Natural killer cell (primary cell): ENCODE data around the gene APLNR. TPM values are rescaled to one million over a fixed set of nuclear protein-coding genes. Genes with fewer than 3 reads are reported as not detected.

Source experiments
- ATAC-seq, 3 donors: fragments of 150-1000 bp in 2 of 3; fragments of 200-7000 bp in 1 of 3; cut with Tn5 transposase; 1 replicate in 1 of 3; 2 replicates in 2 of 3; pipeline ENCODE4 v1.10.0; 2021; ENCODE audit warnings: mild to moderate bottlenecking in 2 of 3, moderate library complexity in 2 of 3
- DNase-seq, 2 donors: peaks; one replicate each; pipeline versions ENCODE4 v3.0.0 to v3.0.0-alpha.2; 2013 to 2021; ENCODE audit warnings: mixed read lengths in 1 of 2
- H3K27ac ChIP-seq: one replicate; pipeline ENCODE4 v1.5.1; 2013; ENCODE audit warnings: mild to moderate bottlenecking, low read length
- H3K27me3 ChIP-seq: one replicate; pipeline ENCODE4 v1.6.1; 2013; ENCODE audit warnings: low read length; ENCODE audit not compliant: control insufficient read depth, insufficient read depth
- H3K36me3 ChIP-seq: one replicate; pipeline ENCODE4 v1.6.1; 2013; ENCODE audit warnings: low read length; ENCODE audit not compliant: control insufficient read depth, insufficient read depth
- H3K4me1 ChIP-seq: one replicate; pipeline ENCODE4 v1.6.1; 2013; ENCODE audit warnings: low read length; ENCODE audit not compliant: control insufficient read depth, insufficient read depth
- H3K4me3 ChIP-seq: one replicate; pipeline ENCODE4 v1.5.1; 2013; ENCODE audit warnings: low read length
- H3K9me3 ChIP-seq: one replicate; pipeline ENCODE4 v1.6.1; 2013; ENCODE audit warnings: low read length; ENCODE audit not compliant: control insufficient read depth, insufficient read depth
- H3K27ac Mint-ChIP-seq, 2 donors: one replicate each; pipeline ENCODE4 v1.8.0; 2022; ENCODE audit warnings: mild to moderate bottlenecking in 2 of 2, mixed read lengths in 2 of 2, moderate library complexity in 1 of 2
- H3K27me3 Mint-ChIP-seq, 2 donors: one replicate each; pipeline ENCODE4 v1.8.0; 2022; ENCODE audit warnings: low read depth in 2 of 2, mixed read lengths in 2 of 2
- H3K36me3 Mint-ChIP-seq: one replicate; pipeline ENCODE4 v1.8.0; 2022; ENCODE audit warnings: mixed read lengths
- H3K4me1 Mint-ChIP-seq, 2 donors: one replicate each; pipeline ENCODE4 v1.8.0; 2022; ENCODE audit warnings: mixed read lengths in 2 of 2
- H3K4me3 Mint-ChIP-seq: one replicate; pipeline ENCODE4 v1.8.0; 2022; ENCODE audit warnings: mild to moderate bottlenecking, moderate library complexity, mixed read lengths
- H3K9me3 Mint-ChIP-seq, 2 donors: one replicate each; pipeline ENCODE4 v1.8.0; 2022; ENCODE audit warnings: mixed read lengths in 2 of 2
- CTCF ChIP-seq: fragments of 200-600 bp; IDR thresholded peaks from one replicate; pipeline ENCODE4 v1.8.0; 2022; ENCODE audit warnings: antibody characterized with exemption
- WGBS: methylation state at CpG from one replicate; pipeline ENCODE4 v1.1.7; 2013; ENCODE audit warnings: missing lambda C conversion rate; ENCODE audit not compliant: insufficient coverage; 5-methylcytosine and 5-hydroxymethylcytosine counted together
- intact Hi-C: fragments of 100-400 bp; cut with micrococcal nuclease; formaldehyde crosslinking; loops from one replicate; pipeline ENCODE4 v1.14.2; 2022
- total RNA-seq, 4 donors: library from RNA; stranded (reverse); fragments of 120-200 nt in 1 of 4; gene quantifications; one replicate each; pipeline versions ENCODE4 v1.2.3 to v1.2.4, GENCODE V29; 2013 to 2022

APLNR gene
- total RNA-seq, 3 donors from 2014 or later (not counting 1 experiment from before 2014, with no cell fraction given) = 0.07 TPM; not detected in 2

GRCh38 chr11:57262157-57262556 is 25.1 kb upstream of the APLNR start:
- no peaks in the 10 kb centered on the region for H3K36me3 ChIP-seq
- Mint-ChIP-seq H3K4me1 (no peaks in the 10 kb centered on the region), H3K27ac (no peak overlapping the region), H3K27me3 (peaks cover 8 to 15% of the 10 kb centered on the region in 2 donors), H3K36me3 (no peaks in the 10 kb centered on the region), H3K9me3 (no peaks in the 10 kb centered on the region), H3K4me3 (no peak overlapping the region)
- DNase-seq = no peak
- peaks cover 4% of the 10 kb centered on the region for H3K9me3 ChIP-seq
- no peak for TF ChIP-seq CTCF
- no peaks in the 10 kb centered on the region for H3K4me1 ChIP-seq
- no peak overlapping the region for H3K4me3 ChIP-seq
- WGBS = 68% methylated on average over 4 of the region's 4 CpGs
- intact Hi-C loops = no loop called here
- H3K27me3 ChIP-seq = no peaks in the 10 kb centered on the region
- H3K27ac ChIP-seq = no peak overlapping the region
- ATAC-seq = no peak

GRCh38 chr11:57260937-57261783 is 24.1 kb upstream of the APLNR start:
- no peaks in the 10 kb centered on the region for H3K36me3 ChIP-seq
- no peak for DNase-seq
- TF ChIP-seq CTCF = no peak
- no peaks in the 10 kb centered on the region for H3K27me3 ChIP-seq
- peaks cover under 1% of the 10 kb centered on the region for H3K9me3 ChIP-seq
- no peak overlapping the region for H3K4me3 ChIP-seq
- peak in 1 of 3 donors; percentile 21 for ATAC-seq
- no peaks in the 10 kb centered on the region for H3K4me1 ChIP-seq
- Mint-ChIP-seq H3K27me3 (peaks cover 9 to 23% of the 10 kb centered on the region in 2 donors), H3K36me3 (no peaks in the 10 kb centered on the region), H3K4me3 (no peak overlapping the region), H3K4me1 (no peaks in the 10 kb centered on the region), H3K9me3 (no peaks in the 10 kb centered on the region), H3K27ac (no peak overlapping the region)
- WGBS = 48% methylated on average over 5 of the region's 5 CpGs
- no peak overlapping the region for H3K27ac ChIP-seq
- intact Hi-C loops = no loop called here

GRCh38 chr11:57256119-57256518 is 19.1 kb upstream of the APLNR start:
- Histone ChIP-seq H3K4me1 (no peaks in the 10 kb centered on the region), H3K27me3 (no peaks in the 10 kb centered on the region), H3K9me3 (no peaks in the 10 kb centered on the region), H3K4me3 (no peak overlapping the region), H3K36me3 (no peaks in the 10 kb centered on the region), H3K27ac (no peak overlapping the region)
- no peaks in the 10 kb centered on the region for H3K36me3 Mint-ChIP-seq
- no peak for TF ChIP-seq CTCF
- no peak overlapping the region for H3K4me3 Mint-ChIP-seq
- H3K27ac Mint-ChIP-seq = no peak overlapping the region
- no peaks in the 10 kb centered on the region for H3K9me3 Mint-ChIP-seq
- no peak for ATAC-seq
- intact Hi-C loops = no loop called here
- no peak for DNase-seq
- H3K4me1 Mint-ChIP-seq = no peaks in the 10 kb centered on the region
- peaks cover 27 to 47% of the 10 kb centered on the region in 2 donors for H3K27me3 Mint-ChIP-seq

GRCh38 chr11:57255618-57256017 is 18.6 kb upstream of the APLNR start:
- Histone ChIP-seq H3K4me1 (no peaks in the 10 kb centered on the region), H3K4me3 (no peak overlapping the region), H3K27ac (no peak overlapping the region), H3K36me3 (no peaks in the 10 kb centered on the region), H3K9me3 (no peaks in the 10 kb centered on the region), H3K27me3 (no peaks in the 10 kb centered on the region)
- Mint-ChIP-seq H3K27ac (no peak overlapping the region), H3K4me1 (no peaks in the 10 kb centered on the region), H3K36me3 (no peaks in the 10 kb centered on the region), H3K9me3 (no peaks in the 10 kb centered on the region), H3K27me3 (peaks cover 30 to 52% of the 10 kb centered on the region in 2 donors), H3K4me3 (no peak overlapping the region)
- DNase-seq (no peak), ATAC-seq (no peak)
- WGBS = 0% methylated on average over 1 of the region's 1 CpG
- no peak for TF ChIP-seq CTCF
- intact Hi-C loops = no loop called here
